Measurements from ENCODE around the gene COX20.

DNA sequence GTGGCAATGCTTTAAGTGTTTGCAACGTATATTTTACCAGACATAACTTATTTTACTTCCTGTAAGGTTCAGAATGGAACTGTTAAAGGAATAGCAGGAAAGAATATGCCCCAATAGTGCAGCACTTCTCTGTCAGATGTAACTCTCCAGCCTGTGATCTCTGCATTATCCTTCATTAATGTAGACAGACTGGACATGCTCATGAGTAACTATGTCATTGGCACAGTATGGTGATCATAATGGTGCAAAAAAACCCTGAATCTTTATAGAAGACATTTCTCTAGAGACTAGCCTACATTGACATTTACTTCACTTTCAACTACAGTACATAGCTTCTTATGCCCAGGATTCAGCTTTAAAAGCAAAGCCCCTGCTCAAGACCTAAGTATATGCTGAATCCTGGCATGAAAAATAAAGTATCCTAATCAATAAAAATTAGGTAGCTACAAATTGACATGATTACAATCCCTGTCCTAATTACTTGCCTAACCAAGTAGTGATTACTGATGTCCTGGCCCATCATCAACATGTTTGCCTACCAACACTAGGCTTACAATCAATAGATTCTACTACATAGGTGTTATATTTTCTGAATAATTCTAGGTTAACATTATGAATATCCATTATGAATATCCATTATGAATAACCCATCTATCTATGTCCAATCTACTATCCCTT lies 13.9 kb downstream of the COX20 start:
- TF ChIP-seq CTCF (IDR thresholded peaks at IDR 0.05) (no peak), POLR2A (IDR thresholded peaks at IDR 0.05) (no peak)
